ENCODE results near the gene MYL4. TPM values are rescaled to one million over a fixed set of nuclear protein-coding genes. Genes with fewer than 3 reads are reported as not detected.
"Not testable (repeated sequence)": the region's sequence is repeated elsewhere in the genome, so short reads cannot be mapped to it uniquely, and the experiment has no call there.

The MYL4 gene
- total RNA-seq, 4 donors from 2014 or later: 5.2 to 11.0 (median 6.2) TPM

- intact Hi-C loops (cut with DNase I): no loop called here
- Histone ChIP-seq H3K27me3 (no peaks in the 10 kb centered on the region), H3K4me3 (replicated peaks in 1 of 3) (no peak overlapping the region), H3K9me3 (no peaks in the 10 kb centered on the region), H3K27ac (peak overlapping the region; percentile 88 to 90 (median 90)), H3K4me1 (peaks cover 79 to 80% of the 10 kb centered on the region in 2 donors), H3K36me3 (peaks cover 0 to 4% of the 10 kb centered on the region in 2 donors)
- TF ChIP-seq CTCF (IDR thresholded peaks at IDR 0.05) (no peak), POLR2A (IDR thresholded peaks at IDR 0.05) (no peak)
- 96% methylated on average over 4 of the region's 4 CpGs for WGBS, 2 donors
- no peak for DNase-seq
These were observed 38.4 kb upstream of the MYL4 start for GRCh38 chr17:47170710-47171109.

GRCh38 chr17:47172696-47173565 is 36.2 kb upstream of the MYL4 start:
- Histone ChIP-seq H3K9me3 (no peaks in the 10 kb centered on the region), H3K36me3 (peaks cover 0 to 4% of the 10 kb centered on the region in 2 donors), H3K4me3 (replicated peaks in 1 of 3) (no peak overlapping the region), H3K4me1 (peaks cover 77 to 83% of the 10 kb centered on the region in 2 donors), H3K27me3 (no peaks in the 10 kb centered on the region), H3K27ac (peak overlapping the region; percentile 88 to 90 (median 90))
- TF ChIP-seq POLR2A (IDR thresholded peaks at IDR 0.05) (no peak), CTCF (IDR thresholded peaks at IDR 0.05) (no peak)
- no peak for DNase-seq
- WGBS, 2 donors: 82 to 84% methylated on average over 2 of the region's 2 CpGs
- intact Hi-C loops (cut with DNase I): no loop called here

- Histone ChIP-seq H3K27ac (peak overlapping the region; percentile 88 to 90 (median 90)), H3K4me1 (peaks cover 77 to 80% of the 10 kb centered on the region in 2 donors)
- 84 to 91% methylated on average over 8 of the region's 8 CpGs for WGBS, 2 donors
- H3K4me3 ChIP-seq (replicated peaks in 1 of 3); H3K9me3 ChIP-seq; H3K27me3 ChIP-seq; H3K36me3 ChIP-seq; intact Hi-C loops (cut with DNase I); DNase-seq: not testable (repeated sequence)
These were observed 34.3 kb upstream of the MYL4 start for GRCh38 chr17:47174823-47175222.

DNA sequence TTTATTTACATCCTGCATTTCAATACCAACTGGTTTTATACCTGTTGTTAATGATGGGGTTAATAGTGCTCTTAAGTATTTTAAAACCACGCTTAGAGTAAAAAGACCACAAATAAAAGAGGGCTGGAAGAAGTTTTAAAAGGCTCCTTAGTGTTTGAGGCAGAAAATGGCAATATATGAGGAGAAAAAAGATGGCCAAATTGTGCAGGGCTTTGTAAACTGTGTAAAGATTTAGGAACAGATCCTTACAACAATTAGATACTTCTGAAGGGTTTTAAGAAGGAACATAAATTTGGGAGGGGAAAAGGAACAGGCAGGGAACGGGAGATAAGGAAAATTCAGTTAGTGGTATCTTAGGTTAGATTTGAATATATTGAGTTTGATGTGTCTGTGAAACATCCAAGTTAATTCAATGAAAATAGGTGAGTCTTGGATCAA is 32.7 kb upstream of the MYL4 start:
- H3K27ac ChIP-seq: peak overlapping the region; percentile 88 to 90 (median 90)
- peaks cover 70 to 75% of the 10 kb centered on the region in 2 donors for H3K4me1 ChIP-seq
- H3K36me3 ChIP-seq: peaks cover 5 to 13% of the 10 kb centered on the region in 2 donors
- H3K9me3 ChIP-seq: no peaks in the 10 kb centered on the region
- TF ChIP-seq CTCF (IDR thresholded peaks at IDR 0.05) (no peak), POLR2A (IDR thresholded peaks at IDR 0.05) (no peak)
- no peaks in the 10 kb centered on the region for H3K27me3 ChIP-seq
- no peak overlapping the region for H3K4me3 ChIP-seq (replicated peaks in 1 of 3)
- intact Hi-C loops (cut with DNase I): no loop called here
- no peak for DNase-seq
- WGBS, 2 donors: 71 to 73% methylated on average over 2 of the region's 2 CpGs

DNA sequence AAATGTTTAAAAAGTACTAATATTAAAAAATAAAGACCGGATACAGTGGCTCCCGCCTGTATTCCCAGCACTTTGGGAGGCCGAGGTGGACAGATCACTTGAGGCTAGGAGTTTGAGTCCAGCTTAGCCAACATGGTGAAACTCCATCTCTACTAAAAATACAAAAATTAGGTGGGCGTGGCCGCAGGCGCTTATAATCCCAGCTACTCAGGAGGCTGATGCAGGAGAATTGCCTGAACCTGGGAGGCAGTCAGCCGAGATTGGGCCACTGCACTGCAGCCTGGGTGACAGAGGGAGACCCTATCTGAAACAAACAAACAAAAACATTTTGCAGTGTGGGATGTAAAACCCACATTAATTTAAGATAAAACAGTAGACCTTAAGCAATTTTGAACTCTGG is 31.9 kb upstream of the MYL4 start:
- Histone ChIP-seq H3K27ac (peak overlapping the region; percentile 88 to 90 (median 90)), H3K9me3 (no peaks in the 10 kb centered on the region), H3K4me3 (replicated peaks in 1 of 3) (no peak overlapping the region), H3K27me3 (no peaks in the 10 kb centered on the region), H3K36me3 (peaks cover 5 to 13% of the 10 kb centered on the region in 2 donors), H3K4me1 (peaks cover 67 to 72% of the 10 kb centered on the region in 2 donors)
- no peak for DNase-seq
- TF ChIP-seq CTCF (IDR thresholded peaks at IDR 0.05): no peak
- TF ChIP-seq POLR2A (IDR thresholded peaks at IDR 0.05): no peak
- intact Hi-C loops (cut with DNase I): no loop called here
- WGBS, 2 donors: 97% methylated on average over 7 of the region's 7 CpGs

Data from thyroid gland (tissue), 4 donors.